GM10847 (cell line): ENCODE measurements around the gene SRPK3.

Experiments
- POLR2A ChIP-seq: IDR thresholded peaks from 2 replicates; pipeline ENCODE4 v1.6.1; 2011; ENCODE audit not compliant: insufficient read length; ENCODE audit errors: extremely low read depth

Gene SRPK3

GRCh38 chrX:153812220-153812619, 31.4 kb downstream of the SRPK3 start:
- no peak for TF ChIP-seq POLR2A

- TF ChIP-seq POLR2A: no peak
Observed at GRCh38 chrX:153813161-153813560, 32.3 kb downstream of the SRPK3 start.

DNA sequence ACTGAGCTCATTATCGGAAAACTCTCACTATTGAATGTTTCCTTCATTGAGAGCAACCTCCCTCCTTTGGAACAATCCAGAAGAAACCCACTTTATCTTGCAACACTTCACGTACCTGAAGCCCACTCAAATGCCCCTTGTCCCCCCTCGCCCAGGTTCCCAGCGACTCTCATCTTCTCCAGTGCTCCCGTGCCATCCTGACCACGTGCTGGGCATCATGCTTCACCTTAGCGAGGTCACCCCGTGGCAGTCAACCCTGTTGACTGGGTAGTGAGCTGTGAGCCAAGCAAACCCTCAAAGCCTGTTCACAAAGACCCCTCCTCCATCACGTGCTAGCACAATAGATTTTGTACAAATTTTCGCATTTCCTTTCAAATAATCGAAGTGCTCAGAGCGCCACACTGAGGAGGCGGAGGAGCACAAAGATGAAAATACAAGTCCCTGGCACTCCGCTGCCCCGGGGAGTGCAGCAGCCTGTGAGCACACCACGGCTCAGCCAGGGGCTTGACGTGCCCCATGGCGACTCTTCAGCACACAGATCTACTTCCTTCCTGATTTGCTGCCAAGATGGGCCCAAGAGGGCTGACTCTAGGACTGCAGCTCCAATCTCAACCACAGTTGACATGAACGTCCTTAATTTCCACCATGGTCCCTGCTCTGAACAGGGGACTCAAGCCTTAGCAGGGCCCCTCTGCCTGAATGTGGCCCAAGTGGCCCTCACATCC, 33.9 kb downstream of the SRPK3 start:
- TF ChIP-seq POLR2A: no peak

DNA sequence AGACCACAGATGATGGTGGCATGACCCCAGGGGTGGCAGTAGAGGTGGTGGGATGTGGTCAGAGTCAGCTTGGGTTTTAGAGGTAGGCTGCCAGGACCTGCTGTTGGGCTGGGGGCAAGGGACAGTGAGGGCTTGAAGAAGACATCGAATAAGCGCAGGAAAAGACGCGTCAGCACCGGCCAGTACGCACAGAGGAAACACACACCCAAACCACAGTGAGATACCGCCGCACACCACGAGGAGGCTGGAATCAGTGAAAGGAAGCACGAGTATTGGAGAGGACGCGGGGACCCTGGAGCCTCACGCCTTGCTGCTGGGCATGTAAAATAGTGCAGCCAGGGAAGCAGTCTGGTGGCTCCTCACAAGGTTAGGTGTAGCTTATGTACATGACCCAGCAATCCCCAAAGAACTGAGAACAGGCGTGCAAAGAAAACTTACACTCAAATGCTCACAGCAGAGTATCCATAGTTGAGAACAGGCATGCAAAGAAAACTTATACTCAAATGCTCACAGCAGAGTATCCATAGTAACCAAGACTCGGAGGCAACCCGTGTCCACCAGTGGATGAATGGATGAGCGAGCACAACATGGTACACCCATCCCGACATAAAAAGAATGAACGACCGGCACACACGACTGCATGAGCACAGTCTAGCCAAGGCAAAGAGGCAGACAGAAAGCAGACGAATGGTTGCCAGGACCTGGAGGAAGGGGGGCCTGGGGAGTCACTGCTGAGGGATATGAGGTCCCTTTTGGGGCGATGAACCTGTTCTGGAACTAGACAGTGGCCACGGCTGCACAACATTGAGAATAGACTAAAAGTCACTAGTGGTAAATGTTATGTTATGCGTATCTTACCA, 36.2 kb downstream of the SRPK3 start:
- no peak for TF ChIP-seq POLR2A

DNA sequence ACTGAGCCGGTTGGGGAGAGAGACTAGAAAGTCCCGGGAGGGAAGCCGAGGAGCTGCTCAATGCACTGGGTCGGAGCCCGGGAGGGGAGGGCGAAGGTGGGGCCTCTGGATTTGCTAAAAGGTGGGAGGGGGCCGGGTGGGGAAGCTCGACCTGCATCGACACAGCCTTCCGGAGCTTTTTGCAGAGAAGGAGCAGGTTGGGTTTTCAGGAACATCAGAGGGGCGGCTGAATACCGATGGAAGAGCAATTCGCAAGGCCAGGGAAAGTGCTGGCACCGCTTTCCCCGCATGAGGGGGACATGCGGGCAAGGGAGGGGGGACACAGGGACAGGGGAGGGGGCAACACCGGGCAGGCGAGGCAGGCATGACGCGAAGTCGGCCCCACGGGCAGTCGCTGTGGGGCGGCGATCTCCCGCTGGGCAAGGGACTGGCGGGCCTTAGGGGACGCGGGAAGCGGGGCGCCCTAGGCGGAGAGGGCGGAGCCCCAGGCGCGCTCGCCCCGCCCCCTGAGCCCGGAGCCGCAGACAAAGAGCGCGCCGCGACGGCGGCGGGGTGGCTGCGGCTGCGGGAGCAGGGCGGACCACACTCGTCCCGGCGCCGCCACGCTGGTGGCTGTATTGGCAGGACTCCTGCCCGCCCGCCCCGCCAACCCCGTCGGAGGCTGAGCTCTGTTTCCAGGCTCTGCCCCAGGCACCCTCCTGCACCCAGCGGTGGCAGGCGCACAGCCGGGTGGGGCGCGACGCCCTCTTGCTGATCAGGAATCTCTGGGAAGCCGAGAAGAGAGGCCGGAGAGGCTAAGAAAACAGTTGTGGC, 37.9 kb downstream of the SRPK3 start:
- no peak for TF ChIP-seq POLR2A

DNA sequence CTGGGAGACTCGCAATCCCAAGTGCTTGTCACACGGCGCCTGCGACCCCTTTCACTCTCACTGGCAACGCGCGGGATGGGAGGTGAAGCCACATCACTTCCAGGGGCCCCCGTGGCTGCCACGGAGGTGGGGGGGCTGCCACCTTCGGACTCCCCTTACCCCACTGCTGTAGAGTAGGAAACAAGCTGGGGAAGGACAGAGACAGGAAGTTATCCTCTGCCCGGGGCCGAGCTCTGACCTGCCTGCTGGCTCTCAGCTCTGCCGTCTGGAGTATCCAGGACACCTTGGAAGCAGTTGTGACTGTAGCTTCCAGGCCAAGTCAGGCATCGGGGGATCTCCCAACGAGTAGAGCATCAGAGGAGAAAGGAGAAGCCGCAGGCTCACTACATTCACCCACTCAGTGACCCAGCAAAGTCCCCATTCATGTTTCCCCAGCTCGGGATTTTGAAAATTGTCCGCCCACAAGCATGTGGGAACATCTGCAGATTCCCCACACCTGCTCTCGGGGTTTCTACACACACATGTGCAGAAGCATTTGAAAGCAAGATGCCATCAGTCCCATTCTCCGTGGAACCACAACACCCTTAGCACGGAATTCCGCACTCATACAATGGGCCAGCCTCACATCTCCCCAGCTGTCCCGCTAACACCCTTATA, 38.7 kb downstream of the SRPK3 start:
- no peak for TF ChIP-seq POLR2A

DNA sequence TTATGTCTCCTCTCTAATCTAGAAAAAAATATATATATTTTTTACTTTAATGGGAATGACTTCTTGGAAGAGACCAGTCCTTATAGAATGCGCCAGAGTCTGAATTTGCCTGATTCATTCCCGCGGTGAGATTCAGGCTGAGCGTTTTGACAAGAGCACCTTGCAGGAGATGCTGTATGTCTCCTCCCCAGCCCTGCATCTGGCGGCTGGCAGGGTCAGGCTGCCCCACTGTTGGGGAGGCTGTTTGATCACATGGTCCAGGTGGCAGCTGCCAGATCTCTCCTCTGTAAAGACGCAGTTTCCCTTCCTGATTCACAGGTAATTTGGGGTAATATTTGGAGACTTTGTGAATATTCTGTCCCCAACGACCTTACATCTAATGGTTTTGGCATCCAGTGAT, 39.8 kb downstream of the SRPK3 start:
- no peak for TF ChIP-seq POLR2A

DNA sequence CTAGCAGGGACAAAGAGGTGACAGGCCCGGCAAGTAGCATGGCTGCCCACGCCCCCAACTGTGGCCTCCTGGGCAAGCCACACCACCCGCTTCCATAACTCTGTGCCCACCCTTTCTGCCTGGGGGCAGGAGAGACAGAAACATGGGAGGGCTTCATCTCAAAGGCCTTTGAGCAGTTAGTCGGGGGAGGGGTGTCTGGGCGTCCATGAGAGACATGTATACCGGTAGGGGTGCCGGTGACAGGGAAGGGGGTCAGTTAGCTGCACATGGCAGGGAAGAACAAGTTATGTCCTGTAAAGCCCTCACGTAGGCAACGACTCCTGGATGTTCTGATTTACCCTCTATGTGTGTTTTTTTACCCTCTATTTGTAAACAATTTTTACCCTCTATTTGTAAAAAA, 40.2 kb downstream of the SRPK3 start:
- TF ChIP-seq POLR2A: no peak

GRCh38 chrX:153824348-153824747, 43.5 kb downstream of the SRPK3 start:
- no peak for TF ChIP-seq POLR2A

- no peak for TF ChIP-seq POLR2A
Observed at GRCh38 chrX:153825042-153825441, 44.2 kb downstream of the SRPK3 start.

DNA sequence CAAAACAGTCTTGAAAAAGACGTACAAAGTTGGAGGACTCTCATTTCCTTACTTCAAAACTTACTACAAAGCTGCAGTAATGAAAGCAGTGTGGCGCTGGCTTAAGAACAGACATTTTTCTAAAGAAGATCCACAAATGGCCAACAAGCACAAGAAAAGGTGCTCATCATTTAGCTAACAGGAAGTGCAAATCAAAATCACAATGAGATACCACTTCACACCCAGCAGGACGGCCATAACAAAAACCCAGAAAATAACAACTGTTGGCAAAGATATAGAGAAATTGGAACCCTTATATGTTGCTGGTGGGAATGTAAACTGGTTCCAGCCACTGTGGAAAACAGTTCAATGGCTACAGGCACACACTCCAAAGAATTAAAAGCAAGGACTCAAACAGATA, 46.2 kb downstream of the SRPK3 start:
- no peak for TF ChIP-seq POLR2A

DNA sequence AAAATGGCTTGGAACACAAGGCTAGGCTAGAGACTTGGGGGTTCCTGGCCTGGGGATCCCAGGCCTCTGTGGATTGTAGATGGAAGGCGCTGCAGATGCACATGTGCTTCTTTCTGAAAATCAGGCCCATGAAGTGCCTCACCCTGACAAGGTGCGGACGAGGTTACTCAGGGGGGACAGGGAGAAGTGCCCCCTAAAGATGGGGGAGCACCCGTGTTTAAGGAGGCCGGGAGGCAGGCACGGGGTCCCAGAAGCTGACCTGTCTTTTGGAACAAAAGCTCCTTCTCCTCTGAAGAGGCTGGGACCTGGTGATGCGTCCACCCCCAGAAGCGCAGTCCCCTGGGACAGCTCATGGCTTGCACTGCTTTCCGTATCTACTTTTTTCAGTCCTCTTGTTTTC, 47.1 kb downstream of the SRPK3 start:
- no peak for TF ChIP-seq POLR2A

GRCh38 chrX:153828308-153828707, 47.5 kb downstream of the SRPK3 start:
- no peak for TF ChIP-seq POLR2A

GRCh38 chrX:153828723-153829548, 48.1 kb downstream of the SRPK3 start:
- no peak for TF ChIP-seq POLR2A

- TF ChIP-seq POLR2A: no peak
Observed at GRCh38 chrX:153829549-153829798, 48.6 kb downstream of the SRPK3 start.
